Mucosa of stomach (tissue), 1 donor: ENCODE results near the gene STRN3.
"Not testable (repeated sequence)": the region's sequence is repeated elsewhere in the genome, so short reads cannot be mapped to it uniquely, and the experiment has no call there.

Experiments
- H3K27me3 ChIP-seq: one replicate; pipeline ENCODE4 v1.7.0; 2013; ENCODE audit warnings: mild to moderate bottlenecking, low read length; ENCODE audit not compliant: control insufficient read depth, insufficient read depth
- H3K36me3 ChIP-seq: one replicate; pipeline ENCODE4 v1.7.0; 2013; ENCODE audit warnings: low read length; ENCODE audit not compliant: control insufficient read depth, insufficient read depth
- H3K4me1 ChIP-seq: one replicate; pipeline ENCODE4 v1.7.0; 2013; ENCODE audit warnings: mild to moderate bottlenecking, low read length; ENCODE audit not compliant: control insufficient read depth, insufficient read depth
- H3K4me3 ChIP-seq: one replicate; pipeline ENCODE4 v1.7.0; 2013; ENCODE audit warnings: low read length
- H3K9ac ChIP-seq: one replicate; pipeline ENCODE4 v1.7.0; 2013; ENCODE audit warnings: mild to moderate bottlenecking, low read length, moderate library complexity
- H3K9me3 ChIP-seq: one replicate; pipeline ENCODE4 v1.7.0; 2013; ENCODE audit warnings: mild to moderate bottlenecking, low read length, moderate library complexity; ENCODE audit not compliant: control insufficient read depth
- donor health status: Pancreatic carcinoma.

STRN3 gene

GRCh38 chr14:31013841-31014240 is 12.3 kb downstream of the STRN3 start:
- H3K9ac ChIP-seq = no peak overlapping the region
- no peaks in the 10 kb centered on the region for H3K9me3 ChIP-seq
- H3K4me3 ChIP-seq = no peak overlapping the region
- H3K27me3 ChIP-seq = no peaks in the 10 kb centered on the region
- no peaks in the 10 kb centered on the region for H3K36me3 ChIP-seq
- H3K4me1 ChIP-seq = peaks cover 7% of the 10 kb centered on the region

GRCh38 chr14:31010935-31011334 is 15.2 kb downstream of the STRN3 start:
- Histone ChIP-seq H3K36me3 (no peaks in the 10 kb centered on the region), H3K9ac (no peak overlapping the region), H3K27me3 (no peaks in the 10 kb centered on the region), H3K4me3 (no peak overlapping the region), H3K9me3 (no peaks in the 10 kb centered on the region), H3K4me1 (peaks cover 7% of the 10 kb centered on the region)

GRCh38 chr14:31009836-31010574 is 16.2 kb downstream of the STRN3 start:
- Histone ChIP-seq H3K4me1 (peaks cover 1% of the 10 kb centered on the region), H3K4me3 (no peak overlapping the region), H3K9ac (no peak overlapping the region), H3K36me3 (no peaks in the 10 kb centered on the region), H3K27me3 (no peaks in the 10 kb centered on the region), H3K9me3 (no peaks in the 10 kb centered on the region)

- no peaks in the 10 kb centered on the region for H3K36me3 ChIP-seq
- H3K4me3 ChIP-seq = no peak overlapping the region
- no peaks in the 10 kb centered on the region for H3K27me3 ChIP-seq
- H3K4me1 ChIP-seq = no peaks in the 10 kb centered on the region
- H3K9ac ChIP-seq = no peak overlapping the region
- no peaks in the 10 kb centered on the region for H3K9me3 ChIP-seq
Observed at GRCh38 chr14:31006703-31007102, 19.5 kb downstream of the STRN3 start.

- H3K27me3 ChIP-seq, H3K36me3 ChIP-seq, H3K9me3 ChIP-seq, H3K9ac ChIP-seq, H3K4me1 ChIP-seq, H3K4me3 ChIP-seq: not testable (repeated sequence)
Observed at GRCh38 chr14:31004007-31004406, 22.2 kb downstream of the STRN3 start.

- H3K27me3 ChIP-seq = no peaks in the 10 kb centered on the region
- peaks cover 6% of the 10 kb centered on the region for H3K4me1 ChIP-seq
- H3K9me3 ChIP-seq = no peaks in the 10 kb centered on the region
- no peak overlapping the region for H3K9ac ChIP-seq
- no peaks in the 10 kb centered on the region for H3K36me3 ChIP-seq
- no peak overlapping the region for H3K4me3 ChIP-seq
Observed at GRCh38 chr14:31003284-31003683, 22.9 kb downstream of the STRN3 start.

- no peaks in the 10 kb centered on the region for H3K36me3 ChIP-seq
- H3K4me1 ChIP-seq = peaks cover 6% of the 10 kb centered on the region
- H3K9ac ChIP-seq = no peak overlapping the region
- no peaks in the 10 kb centered on the region for H3K27me3 ChIP-seq
- H3K9me3 ChIP-seq = no peaks in the 10 kb centered on the region
- H3K4me3 ChIP-seq = no peak overlapping the region
Observed at GRCh38 chr14:31001339-31001658, 24.9 kb downstream of the STRN3 start.

- Histone ChIP-seq H3K9me3 (no peaks in the 10 kb centered on the region), H3K27me3 (no peaks in the 10 kb centered on the region), H3K36me3 (no peaks in the 10 kb centered on the region), H3K4me1 (peaks cover 6% of the 10 kb centered on the region), H3K4me3 (no peak overlapping the region), H3K9ac (no peak overlapping the region)
Observed at GRCh38 chr14:31000629-31001338, 25.4 kb downstream of the STRN3 start.

- H3K9me3 ChIP-seq = no peaks in the 10 kb centered on the region
- H3K27me3 ChIP-seq = no peaks in the 10 kb centered on the region
- H3K36me3 ChIP-seq = no peaks in the 10 kb centered on the region
- H3K4me1 ChIP-seq = peaks cover 11% of the 10 kb centered on the region
- no peak overlapping the region for H3K9ac ChIP-seq
- no peak overlapping the region for H3K4me3 ChIP-seq
Observed at GRCh38 chr14:30999038-30999773, 27.0 kb downstream of the STRN3 start.

GRCh38 chr14:30998100-30998706 is 28.0 kb downstream of the STRN3 start:
- H3K9ac ChIP-seq = no peak overlapping the region
- no peaks in the 10 kb centered on the region for H3K36me3 ChIP-seq
- H3K4me3 ChIP-seq = no peak overlapping the region
- H3K4me1 ChIP-seq = peaks cover 11% of the 10 kb centered on the region
- no peaks in the 10 kb centered on the region for H3K27me3 ChIP-seq
- H3K9me3 ChIP-seq = no peaks in the 10 kb centered on the region

GRCh38 chr14:30996892-30997659 is 29.1 kb downstream of the STRN3 start:
- no peak overlapping the region for H3K9ac ChIP-seq
- H3K4me1 ChIP-seq = peaks cover 11% of the 10 kb centered on the region

More at GRCh38 chr14:30996892-30997659, 29.1 kb downstream of the STRN3 start:
- Histone ChIP-seq H3K27me3 (no peaks in the 10 kb centered on the region), H3K4me3 (no peak overlapping the region), H3K9me3 (no peaks in the 10 kb centered on the region), H3K36me3 (no peaks in the 10 kb centered on the region)
